D721Med (cell line): ENCODE measurements around the gene CEBPG.

Experiments
- DNase-seq: peaks from one replicate; pipeline ENCODE4 v3.0.0; 2011; ENCODE audit warnings: low spot score; ENCODE audit not compliant: insufficient read length
- FAIRE-seq: peaks from 2 replicates; lab custom pipeline; 2011; peaks lifted over from hg19 to GRCh38; lab: Jason Lieb, UNC
- CTCF ChIP-seq: IDR thresholded peaks from 2 replicates; pipeline ENCODE4 v1.5.1; 2012; ENCODE audit warnings: mild to moderate bottlenecking, control low read depth; ENCODE audit not compliant: insufficient read depth; ENCODE audit errors: missing control alignments

CEBPG gene

GRCh38 chr19:33399081-33399744 is 25.7 kb downstream of the CEBPG start:
- FAIRE-seq = no peak
- no peak for DNase-seq
- TF ChIP-seq CTCF = no peak

GRCh38 chr19:33399745-33400681 is 26.5 kb downstream of the CEBPG start:
- DNase-seq = no peak
- FAIRE-seq = no peak
- TF ChIP-seq CTCF = no peak

GRCh38 chr19:33400856-33401682 is 27.6 kb downstream of the CEBPG start:
- FAIRE-seq = no peak
- no peak for DNase-seq
- TF ChIP-seq CTCF = no peak

DNA sequence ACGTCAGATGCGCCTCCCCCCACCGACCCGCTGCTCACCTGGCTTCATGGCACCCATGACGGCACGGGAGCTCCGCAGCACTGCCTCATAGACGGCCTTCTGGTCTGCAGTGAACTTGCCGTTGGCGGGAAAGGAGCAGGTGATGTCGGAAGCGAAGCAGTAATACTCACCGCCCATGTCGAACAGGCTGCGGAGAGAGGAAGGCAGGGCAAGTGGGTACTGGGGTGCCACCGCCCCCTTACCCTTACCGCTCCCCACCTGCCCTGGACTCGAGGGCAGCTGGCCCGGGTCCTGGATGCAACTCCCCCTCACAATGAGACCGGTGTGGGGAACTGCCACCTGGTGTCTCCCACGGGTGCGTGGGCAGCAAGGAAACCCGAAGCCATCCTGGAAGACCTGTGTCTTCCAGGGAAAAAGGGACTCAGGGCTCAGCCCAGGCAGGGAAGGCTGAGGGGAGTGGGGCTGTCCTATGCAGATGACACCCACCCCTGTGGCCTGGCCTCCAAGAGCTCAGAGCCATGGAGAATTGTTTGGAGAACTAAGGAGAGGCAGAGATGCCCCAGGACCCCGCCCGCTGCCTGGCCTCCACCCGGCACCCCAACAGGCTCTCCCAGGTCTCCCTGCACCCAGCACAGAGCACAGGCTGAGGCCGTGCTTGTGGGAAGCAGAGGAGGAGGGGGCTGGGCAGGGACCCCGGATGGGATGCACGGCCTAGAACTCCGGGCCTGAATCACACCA is 28.3 kb downstream of the CEBPG start:
- FAIRE-seq (no peak), DNase-seq (no peak)
- TF ChIP-seq CTCF = no peak

- FAIRE-seq (no peak), DNase-seq (no peak)
Measured at GRCh38 chr19:33402421-33403220, 29.1 kb downstream of the CEBPG start.

More at GRCh38 chr19:33402421-33403220, 29.1 kb downstream of the CEBPG start:
- TF ChIP-seq CTCF = no peak
